IMR-90 (cell line): ENCODE results near the gene CCP110. TPM values are rescaled to one million over a fixed set of nuclear protein-coding genes. Genes with fewer than 3 reads are reported as not detected.
A peak's percentile ranks its signal among the peaks of the same experiment; 100 is the strongest.

Source experiments
- ATAC-seq: fragments of 200-7000 bp; cut with Tn5 transposase; 2 replicates; pipeline ENCODE4 v1.9.1; 2020; ENCODE audit warnings: low read depth, mild to moderate bottlenecking, moderate library complexity
- BruUV-seq: library from RNA; stranded (reverse); fragments of 400-500 nt; replicated peaks from 2 replicates; lab custom pipeline; 2021; lab: Mats Ljungman, UMichigan
- CTCF ChIA-PET: fragments of 300-600 bp; formaldehyde crosslinking; extraction: SDS; loops from one replicate; lab custom pipeline; 2021; ENCODE audit warnings: antibody characterized with exemption; lab: Yijun Ruan, JAX
- POLR2A ChIA-PET: fragments of 300-600 bp; sonication (Branson Sonifier 250); formaldehyde crosslinking; loops from one replicate; lab custom pipeline; 2022; ENCODE audit warnings: antibody characterized with exemption; ENCODE audit not compliant: unreplicated experiment; lab: Charles Lee
- DNase-seq: peaks from one replicate; pipeline ENCODE4 v3.0.0; 2013
- H2AFZ ChIP-seq: replicated peaks from 2 replicates; pipeline ENCODE3; 2013; ENCODE audit warnings: low read length, mild to moderate bottlenecking; ENCODE audit not compliant: poor library complexity
- H2AK5ac ChIP-seq: 2 replicates; pipeline ENCODE4 v1.6.1; 2013; ENCODE audit warnings: low read depth, low read length, inconsistent platforms
- H2AK9ac ChIP-seq: replicated peaks from 2 replicates; pipeline ENCODE3; 2013; ENCODE audit warnings: mild to moderate bottlenecking, low read depth, low read length, moderate library complexity; ENCODE audit not compliant: poor library complexity
- H2BK120ac ChIP-seq: 2 replicates; pipeline ENCODE4 v1.6.1; 2013; ENCODE audit warnings: low read depth, low read length, inconsistent platforms
- H2BK15ac ChIP-seq: 3 replicates; pipeline ENCODE4 v1.6.1; 2013; ENCODE audit warnings: low read depth, low read length, inconsistent platforms
- H2BK20ac ChIP-seq: 2 replicates; pipeline ENCODE4 v1.6.1; 2013; ENCODE audit warnings: low read depth, mild to moderate bottlenecking, inconsistent platforms, low read length, moderate library complexity
- H2BK5ac ChIP-seq: 2 replicates; pipeline ENCODE4 v1.6.1; 2013; ENCODE audit warnings: mild to moderate bottlenecking, low read depth, low read length, inconsistent platforms; ENCODE audit not compliant: poor library complexity, severe bottlenecking
- H3K14ac ChIP-seq: replicated peaks from 2 replicates; pipeline ENCODE4 v1.6.1; 2013; ENCODE audit warnings: low read depth, low read length, inconsistent platforms
- H3K18ac ChIP-seq: 2 replicates; pipeline ENCODE4 v1.6.1; 2013; ENCODE audit warnings: low read depth, low read length, control low read depth
- H3K23ac ChIP-seq: 2 replicates; pipeline ENCODE4 v1.6.1; 2013; ENCODE audit warnings: low read depth, low read length, inconsistent platforms
- H3K27ac ChIP-seq: 2 replicates; pipeline ENCODE4 v1.5.1; 2013; ENCODE audit warnings: mild to moderate bottlenecking, control low read depth, low read length; ENCODE audit not compliant: insufficient read depth
- H3K27me3 ChIP-seq: 2 replicates; pipeline ENCODE4 v1.6.1; 2013; ENCODE audit warnings: low read length; ENCODE audit not compliant: control insufficient read depth, insufficient read depth
- H3K36me3 ChIP-seq: 2 replicates; pipeline ENCODE4 v1.6.1; 2013; ENCODE audit warnings: low read length, mixed read lengths; ENCODE audit not compliant: control insufficient read depth, insufficient read depth
- H3K4ac ChIP-seq: 2 replicates; pipeline ENCODE4 v1.6.1; 2013; ENCODE audit warnings: low read depth, low read length, inconsistent platforms
- H3K4me1 ChIP-seq: 2 replicates; pipeline ENCODE4 v1.6.1; 2013; ENCODE audit warnings: low read length, mixed read lengths; ENCODE audit not compliant: control insufficient read depth, insufficient read depth
- H3K4me2 ChIP-seq: 2 replicates; pipeline ENCODE4 v1.6.1; 2013; ENCODE audit warnings: low read depth, mild to moderate bottlenecking, control low read depth, low read length, moderate library complexity
- H3K4me3 ChIP-seq: 2 replicates; pipeline ENCODE4 v1.5.1; 2013; ENCODE audit warnings: low read depth, mild to moderate bottlenecking, control low read depth, low read length, moderate library complexity; ENCODE audit not compliant: insufficient read depth
- H3K56ac ChIP-seq: 2 replicates; pipeline ENCODE4 v1.6.1; 2013; ENCODE audit warnings: low read length, inconsistent platforms; ENCODE audit not compliant: insufficient read depth; ENCODE audit errors: extremely low read depth
- H3K79me1 ChIP-seq, 2 experiments: 2 replicates each; pipeline ENCODE4 v1.6.1; 2013; ENCODE audit warnings: low read length in 2 of 2, inconsistent platforms in 1 of 2, low read depth in 1 of 2
- H3K9ac ChIP-seq: 2 replicates; pipeline ENCODE4 v1.6.1; 2013; ENCODE audit warnings: low read depth, low read length, control low read depth
- H3K9me1 ChIP-seq: 2 replicates; pipeline ENCODE4 v1.6.1; 2013; ENCODE audit warnings: low read length, inconsistent platforms; ENCODE audit not compliant: insufficient read depth
- H3K9me3 ChIP-seq: 2 replicates; pipeline ENCODE4 v1.6.1; 2013; ENCODE audit warnings: low read length; ENCODE audit not compliant: control insufficient read depth, insufficient read depth
- H4K20me1 ChIP-seq: 2 replicates; pipeline ENCODE4 v1.6.1; 2013; ENCODE audit warnings: low read length, inconsistent platforms; ENCODE audit not compliant: insufficient read depth
- H4K5ac ChIP-seq: 2 replicates; pipeline ENCODE4 v1.6.1; 2013; ENCODE audit warnings: mild to moderate bottlenecking, low read depth, low read length, control low read depth
- H4K8ac ChIP-seq, 2 experiments: 2 replicates each; pipeline ENCODE4 v1.6.1; 2013; ENCODE audit warnings: low read depth in 2 of 2, low read length in 2 of 2, control low read depth in 1 of 2, inconsistent platforms in 1 of 2
- H4K91ac ChIP-seq: 2 replicates; pipeline ENCODE4 v1.6.1; 2013; ENCODE audit warnings: low read depth, low read length, inconsistent platforms; ENCODE audit not compliant: insufficient read depth
- MXI1 ChIP-seq: IDR thresholded peaks from 2 replicates; pipeline ENCODE4 v1.6.1; 2012; ENCODE audit warnings: low read depth, mild to moderate bottlenecking, low read length, moderate library complexity, borderline replicate concordance
- POLR2A ChIP-seq: IDR thresholded peaks from 2 replicates; pipeline ENCODE4 v1.6.1; 2012; ENCODE audit warnings: mild to moderate bottlenecking, low read depth, low read length
- SMC3 ChIP-seq: fragments of 150-350 bp; IDR thresholded peaks from 2 replicates; pipeline ENCODE4 v1.6.1; 2016; ENCODE audit warnings: low read depth, mild to moderate bottlenecking, antibody characterized with exemption, low read length, moderate library complexity
- WGBS, 2 experiments: methylation state at CpG; one replicate each; pipeline versions ENCODE4 v1.1.5 to v1.1.7; 2013; ENCODE audit warnings: missing lambda C conversion rate in 2 of 2; ENCODE audit not compliant: insufficient read length in 1 of 2; ENCODE audit errors: extremely low coverage in 2 of 2; 5-methylcytosine and 5-hydroxymethylcytosine counted together
- dilution Hi-C: fragments of 300-500 bp; cut with HindIII; formaldehyde crosslinking; loops from one replicate; pipeline ENCODE4 v1.14.3; 2018; ENCODE audit warnings: low sequenced_read_pairs; ENCODE audit not compliant: unreplicated experiment
- in situ Hi-C: fragments of 300-500 bp; cut with MboI; formaldehyde crosslinking; loops from 3 replicates; pipeline ENCODE4 v1.14.3; 2019; ENCODE audit warnings: low sequenced_read_pairs, inconsistent platforms, mixed read lengths
- intact Hi-C: fragments of 100-400 bp; cut with micrococcal nuclease; formaldehyde crosslinking; loops from 2 replicates; pipeline ENCODE4 v1.10.0; 2022
- polyA plus RNA-seq, 3 experiments: library from polyadenylated mRNA; depleted of rRNA; stranded (reverse); fragments of >200 nt; gene quantifications; 2 replicates each; pipeline ENCODE4 v1.2.3, GENCODE V29; 2012; ENCODE audit warnings: low replicate concordance in 1 of 3
- total RNA-seq: library from RNA; depleted of rRNA; stranded (reverse); fragments of >200 nt; gene quantifications from 2 replicates; pipeline ENCODE4 v1.2.3, GENCODE V29; 2012

CCP110 gene
- total and polyA plus RNA-seq, 2 of the 4 experiments (the other 2 are of a cell fraction) = 4.7 to 7.7 TPM

- no peak overlapping the region for H3K4me3 ChIP-seq
- no peak overlapping the region for H2AK9ac ChIP-seq
- ATAC-seq (peak; percentile 73), DNase-seq (peak; percentile 50)
- H2BK120ac ChIP-seq = no peak overlapping the region
- H3K56ac ChIP-seq = no peak overlapping the region
- H3K9me1 ChIP-seq = peaks cover 2% of the 10 kb centered on the region; the same call in 1 of the 2 replicates
- H3K14ac ChIP-seq = no peak overlapping the region
- H2BK20ac ChIP-seq = no peak overlapping the region
- no peaks in the 10 kb centered on the region for H3K9me3 ChIP-seq
- H3K4me1 ChIP-seq = peaks cover 5% of the 10 kb centered on the region; the same call in 1 of the 2 replicates
- no peak overlapping the region for H4K91ac ChIP-seq
- WGBS, 2 experiments = no CpG with 5 or more reads among the region's 2 CpGs
- peaks cover 13 to 36% of the 10 kb centered on the region in 2 experiments for H3K79me1 ChIP-seq
- no peaks in the 10 kb centered on the region for H4K20me1 ChIP-seq
- ChIA-PET CTCF (no interaction called here), POLR2A (no interaction called here)
- dilution Hi-C loops = no loop called here
- H2AFZ ChIP-seq = no peak overlapping the region
- H3K9ac ChIP-seq = no peak overlapping the region
- in situ Hi-C loops = no loop called here
- no peak overlapping the region for H3K23ac ChIP-seq
- TF ChIP-seq SMC3 (no peak), POLR2A (no peak), MXI1 (no peak)
- H3K18ac ChIP-seq = no peak overlapping the region
- intact Hi-C loops = no loop called here
- no peak overlapping the region for H3K4me2 ChIP-seq
- H4K5ac ChIP-seq = no peak overlapping the region
- H2AK5ac ChIP-seq = no peak overlapping the region
- H3K27ac ChIP-seq = no peak overlapping the region; the same call in 1 of the 2 replicates
- H3K4ac ChIP-seq = no peak overlapping the region
- BruUV-seq = no TSS peak
- H2BK5ac ChIP-seq = no peak overlapping the region
- no peaks in the 10 kb centered on the region for H3K27me3 ChIP-seq
- H3K36me3 ChIP-seq = no peaks in the 10 kb centered on the region
- H4K8ac ChIP-seq = no peak overlapping the region
- H2BK15ac ChIP-seq = no peak overlapping the region
Observed at GRCh38 chr16:19515757-19516156, 8.0 kb upstream of the CCP110 start.
